Measurements from ENCODE around the gene MYO1G.
"Not testable (repeated sequence)": the region's sequence is repeated elsewhere in the genome, so short reads cannot be mapped to it uniquely, and the experiment has no call there.

MYO1G gene

DNA sequence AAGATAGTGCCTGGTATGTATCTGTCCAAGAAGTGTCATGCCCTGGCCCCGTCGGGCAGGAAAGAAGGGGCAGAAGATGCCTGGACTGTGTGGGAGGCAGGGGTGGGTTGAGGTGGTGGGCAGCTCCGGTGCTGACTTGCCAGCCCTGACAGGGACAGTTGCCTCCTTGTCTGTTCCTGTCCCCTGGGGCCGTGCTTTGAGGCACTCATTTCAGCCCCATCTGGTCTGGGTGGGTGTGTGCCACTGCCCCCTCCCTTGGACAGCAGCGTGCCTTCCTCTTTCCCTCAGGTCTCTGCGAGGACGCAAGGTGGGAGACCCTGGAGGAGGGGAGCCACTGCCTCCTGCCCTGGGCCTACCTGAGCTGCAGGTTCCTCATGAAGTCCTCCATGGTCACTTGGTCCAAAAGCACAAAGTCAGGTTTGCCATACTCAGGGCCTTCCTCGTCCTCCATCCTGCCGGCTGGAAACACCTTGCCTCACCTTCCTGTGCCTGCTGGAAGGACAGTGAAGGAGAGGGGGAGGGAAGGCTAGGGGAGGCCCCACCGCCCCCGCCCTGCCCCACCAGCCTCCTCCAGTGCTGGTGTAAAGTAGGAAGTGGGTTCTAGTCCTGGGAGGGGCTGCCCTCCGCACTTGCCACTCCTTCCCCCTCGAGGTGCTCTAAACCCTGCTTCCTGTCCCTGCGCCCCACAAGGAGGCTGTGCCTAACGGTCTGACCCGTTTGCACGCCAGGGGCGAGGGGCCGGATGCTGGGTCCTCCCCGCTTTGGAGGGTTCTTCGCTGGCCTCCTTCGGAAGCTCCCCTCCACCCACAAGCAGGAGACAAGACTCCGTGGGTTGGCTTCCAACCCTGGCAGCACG is at the start of gene MYO1G:
Gene MYO1G (minus strand): TSS at position 505 of the 856 bp plus-strand sequence. CDS start 54 bp downstream, at position 451.
- DNase-seq = no peak

DNA sequence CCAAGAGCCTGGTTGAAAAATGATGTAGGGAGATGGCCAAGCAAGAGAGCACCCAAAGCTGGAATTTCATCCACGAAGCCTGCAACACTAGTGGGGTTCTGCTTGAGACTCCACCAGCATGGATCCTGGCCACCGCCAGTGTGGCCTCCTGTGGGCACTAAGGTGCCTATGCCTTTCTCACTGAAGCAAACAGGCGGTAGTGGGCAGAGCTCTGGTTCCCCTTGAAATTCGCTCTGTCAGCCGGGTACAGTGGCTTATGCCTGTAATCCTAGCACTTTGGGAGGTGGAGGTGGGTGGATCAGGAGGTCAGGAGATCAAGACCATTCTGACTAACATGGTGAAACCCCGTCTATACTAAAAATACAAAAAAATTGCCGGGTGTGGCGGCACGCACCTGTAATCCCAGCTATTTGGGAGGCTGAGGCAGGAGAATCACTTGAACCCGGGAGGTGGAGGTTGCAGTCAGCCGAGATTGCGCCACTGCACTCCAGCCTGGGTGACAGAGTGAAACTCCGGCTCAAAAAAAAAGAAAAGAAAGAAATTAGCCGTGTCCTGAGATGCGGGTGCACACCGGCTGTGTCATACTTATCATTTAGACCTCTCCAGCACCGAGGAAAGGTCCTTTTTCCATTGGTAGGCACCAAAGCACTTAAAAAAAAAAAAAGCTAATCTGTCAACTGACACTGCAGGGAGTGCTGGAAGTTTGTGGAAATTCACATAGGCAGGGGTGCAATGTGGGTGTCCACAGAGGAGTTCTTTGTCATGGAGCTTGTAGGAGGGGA is 49.5 kb upstream of the MYO1G start:
- DNase-seq = no peak

DNA sequence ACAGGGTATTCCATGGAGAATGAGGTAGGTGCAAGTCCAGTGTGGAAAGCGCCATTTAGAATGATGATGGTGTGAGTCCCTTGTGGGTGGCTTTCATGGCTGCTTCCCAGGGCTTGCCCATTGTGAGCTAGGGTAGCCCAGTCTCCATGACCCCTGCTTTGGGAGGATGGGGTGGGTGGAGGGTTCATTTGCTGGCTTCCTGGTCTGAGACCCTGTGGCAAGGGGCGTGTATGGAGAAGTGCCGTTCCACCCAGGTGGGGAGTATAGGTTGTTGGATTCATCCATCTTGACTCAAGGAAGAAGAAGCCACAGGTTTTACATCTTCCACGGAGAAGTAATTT is 48.9 kb upstream of the MYO1G start:
- no peak for DNase-seq

DNA sequence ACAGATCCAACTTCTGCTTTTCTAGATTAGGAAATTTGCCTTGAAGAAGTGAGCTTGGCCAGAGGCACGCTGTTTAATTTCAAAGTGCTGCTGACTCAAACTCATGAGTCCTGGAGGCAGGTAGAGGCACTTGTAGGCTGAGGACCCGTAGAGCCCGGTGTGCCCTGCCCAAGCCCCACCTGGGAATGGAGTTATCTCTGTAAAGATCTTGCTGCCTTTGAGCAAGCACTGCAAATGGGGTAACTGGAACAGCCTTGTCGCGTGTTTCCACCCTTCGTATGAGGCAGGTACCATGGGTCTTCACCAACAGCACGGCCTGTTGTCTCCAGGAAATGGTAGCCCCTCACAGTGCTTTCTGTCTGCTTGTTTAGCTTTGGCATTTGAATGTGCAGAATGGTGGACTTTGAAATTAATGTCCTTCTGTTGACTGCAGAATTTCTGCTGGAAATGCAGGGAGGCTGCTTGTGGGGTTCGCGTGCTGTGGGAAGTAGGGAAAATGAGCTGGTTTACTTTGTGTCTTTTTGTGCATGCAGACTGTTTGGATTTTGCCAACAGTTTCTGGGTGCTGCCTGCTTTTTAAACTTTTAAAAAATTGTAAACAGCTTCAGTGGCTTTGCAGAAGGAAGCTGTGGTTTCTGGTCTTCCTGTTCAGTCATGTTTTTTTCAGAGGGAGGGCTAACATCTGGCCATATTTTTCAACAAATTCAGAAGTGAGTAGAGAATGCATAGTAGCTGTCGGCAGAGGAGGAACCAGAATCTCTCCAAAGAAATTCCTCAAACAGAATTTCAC is 48.4 kb upstream of the MYO1G start:
- no peak for DNase-seq

DNA sequence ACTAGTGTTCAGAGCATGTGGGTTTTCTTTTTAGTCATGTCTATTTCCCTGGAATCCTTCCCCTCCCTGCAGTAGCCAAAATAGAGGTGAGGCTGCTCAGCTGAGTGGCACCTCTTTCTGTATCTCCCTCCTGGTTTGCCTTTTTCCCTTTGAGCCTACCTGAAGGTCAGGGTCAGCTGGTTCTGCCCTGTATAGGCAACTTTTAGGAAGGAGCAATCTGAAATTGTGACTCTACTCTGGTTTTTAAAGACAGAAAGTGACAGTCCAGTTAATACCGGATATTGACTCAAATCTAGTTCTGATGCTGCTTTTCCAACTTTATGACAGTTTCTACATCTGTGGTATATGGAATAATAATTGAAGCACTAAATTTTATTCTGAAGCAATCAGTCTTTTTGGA is 47.2 kb upstream of the MYO1G start:
- no peak for DNase-seq

DNA sequence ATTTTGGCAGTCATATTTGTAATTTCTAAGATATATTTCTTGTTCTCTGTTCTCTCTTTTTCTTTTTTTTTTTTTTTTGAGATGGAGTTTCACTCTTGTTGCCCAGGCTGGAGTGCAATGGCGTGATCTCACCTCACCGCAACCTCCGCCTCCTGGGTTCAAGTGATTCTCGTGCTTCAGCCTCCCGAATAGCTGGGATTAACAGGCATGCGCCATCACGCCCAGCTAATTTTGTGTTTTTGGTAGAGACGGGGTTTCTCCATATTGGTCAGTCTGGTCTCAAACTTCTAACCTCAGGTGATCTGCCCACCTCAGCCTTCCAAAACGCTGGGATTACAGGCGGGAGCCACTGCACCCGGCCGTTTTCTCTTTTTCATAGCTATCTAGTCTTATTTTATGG is 46.7 kb upstream of the MYO1G start:
- DNase-seq = not testable (repeated sequence)

DNA sequence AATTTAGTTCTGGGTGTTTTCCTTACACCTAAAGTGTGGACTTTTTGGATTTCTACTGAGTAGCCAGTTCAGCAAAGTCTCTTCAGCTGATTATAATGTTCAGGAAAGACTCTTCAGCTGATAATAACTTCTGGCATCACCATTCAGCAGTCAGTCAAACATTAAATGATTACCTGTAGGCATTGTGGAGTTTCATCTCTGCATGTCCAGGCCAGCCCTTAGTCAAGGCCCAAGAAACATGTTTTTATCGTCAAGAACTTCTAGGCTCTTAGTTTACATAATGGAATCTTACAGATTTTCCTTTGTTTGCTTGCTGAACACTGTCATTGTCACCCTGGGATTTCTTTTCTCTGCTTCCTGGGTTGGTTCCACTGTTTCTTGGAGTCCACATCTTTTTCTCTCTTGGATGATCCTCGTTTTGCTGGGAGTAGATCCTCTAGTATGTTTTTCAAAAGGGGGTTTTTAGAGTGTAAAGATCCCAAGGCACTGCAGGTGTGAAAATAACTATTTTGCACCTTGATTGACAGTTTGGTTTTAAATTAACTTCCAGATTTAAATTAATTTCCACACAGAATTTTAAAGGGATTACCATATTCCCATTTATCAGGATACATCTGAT is 45.4 kb upstream of the MYO1G start:
- DNase-seq = no peak

DNA sequence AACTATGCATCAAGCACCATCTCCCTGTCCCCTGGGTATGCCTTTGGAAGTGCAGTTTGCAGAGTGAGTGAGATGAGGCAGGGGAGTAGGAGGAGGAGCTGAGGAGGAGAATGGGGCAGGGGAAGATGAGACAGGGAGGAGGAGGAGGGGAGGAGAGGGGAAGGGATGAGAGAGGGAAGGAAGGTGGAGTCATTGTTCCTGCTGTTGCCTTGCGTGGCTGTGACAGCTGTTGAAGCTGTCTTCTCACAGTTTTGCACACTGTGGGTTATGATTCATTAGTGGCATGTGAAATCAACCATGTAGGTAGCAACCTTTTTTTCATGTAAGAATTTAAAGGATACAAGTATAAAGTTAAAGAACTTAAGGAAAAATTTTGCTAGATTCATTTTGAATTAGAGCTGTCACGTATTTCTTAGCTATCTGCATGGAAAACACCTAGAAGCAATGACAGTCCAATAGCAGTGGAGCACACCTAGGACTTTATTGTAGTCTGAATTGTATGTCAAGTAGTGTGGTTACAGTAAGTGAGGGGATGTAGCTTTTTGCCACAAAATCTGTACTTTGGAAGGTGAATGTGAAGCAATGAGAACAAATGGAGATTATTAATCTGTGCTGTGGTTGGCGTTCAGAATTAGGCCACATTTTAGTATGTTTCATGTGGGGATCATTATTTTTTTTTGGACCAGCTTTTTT is 42.9 kb upstream of the MYO1G start:
- no peak for DNase-seq

DNA sequence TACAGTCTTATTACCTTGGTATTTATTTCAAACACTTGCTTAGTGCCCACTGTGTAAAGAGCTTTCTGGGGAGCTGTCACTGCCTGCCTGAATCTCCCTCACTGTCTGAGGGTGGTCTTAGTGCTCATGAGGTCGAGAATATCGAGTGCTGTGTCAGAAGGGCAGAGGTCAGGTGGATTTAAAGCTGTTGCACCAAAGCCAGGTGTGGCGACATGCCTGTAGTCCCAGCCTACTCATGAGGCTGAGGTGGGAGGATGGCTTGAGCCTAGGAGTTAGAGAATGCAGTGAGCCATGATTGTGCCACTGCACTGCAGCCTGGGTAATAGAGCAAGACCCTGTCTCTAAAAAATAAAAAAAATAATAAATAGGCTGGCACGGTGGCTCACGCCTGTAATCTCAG is 42.1 kb upstream of the MYO1G start:
- no peak for DNase-seq

DNA sequence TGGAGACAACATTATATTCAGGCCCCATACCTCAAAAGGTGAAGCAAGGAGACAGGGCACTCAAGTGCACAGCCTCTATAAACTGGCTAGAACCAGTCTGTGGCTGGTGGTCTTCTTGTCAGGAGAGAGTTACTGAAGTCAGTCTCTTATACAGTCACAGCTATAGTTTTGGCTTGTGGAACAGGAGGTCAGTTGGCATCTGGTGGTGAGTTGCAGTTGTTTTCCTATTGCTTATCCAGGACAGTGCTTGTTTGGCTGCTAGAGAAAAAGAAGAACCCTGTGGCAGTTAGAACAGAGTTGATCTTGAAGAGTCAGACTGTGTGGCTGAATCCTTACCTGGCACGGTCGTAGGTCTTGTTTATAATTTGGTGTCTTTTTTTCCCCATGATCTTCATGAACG is 38.4 kb upstream of the MYO1G start:
- no peak for DNase-seq

DNA sequence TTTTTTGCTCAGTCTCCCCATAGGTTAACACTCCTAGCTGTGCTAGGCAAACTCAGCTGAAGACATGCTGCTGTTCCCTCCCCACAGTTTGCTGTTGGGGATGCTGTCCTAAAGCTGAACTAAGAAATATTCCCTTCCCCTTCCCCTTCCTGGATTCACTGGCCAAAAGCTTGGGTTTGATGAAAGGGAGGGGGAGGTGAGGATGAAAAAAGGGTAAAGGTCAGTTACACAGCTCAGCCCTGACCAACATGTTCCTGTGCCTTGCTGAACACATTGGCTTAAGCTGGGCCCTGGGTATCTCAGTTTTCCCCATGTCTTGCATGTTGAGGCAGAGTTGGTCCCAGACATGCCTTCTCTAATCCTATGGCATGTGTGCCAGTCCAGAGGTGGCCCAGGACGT is 36.5 kb upstream of the MYO1G start:
- DNase-seq = no peak

DNA sequence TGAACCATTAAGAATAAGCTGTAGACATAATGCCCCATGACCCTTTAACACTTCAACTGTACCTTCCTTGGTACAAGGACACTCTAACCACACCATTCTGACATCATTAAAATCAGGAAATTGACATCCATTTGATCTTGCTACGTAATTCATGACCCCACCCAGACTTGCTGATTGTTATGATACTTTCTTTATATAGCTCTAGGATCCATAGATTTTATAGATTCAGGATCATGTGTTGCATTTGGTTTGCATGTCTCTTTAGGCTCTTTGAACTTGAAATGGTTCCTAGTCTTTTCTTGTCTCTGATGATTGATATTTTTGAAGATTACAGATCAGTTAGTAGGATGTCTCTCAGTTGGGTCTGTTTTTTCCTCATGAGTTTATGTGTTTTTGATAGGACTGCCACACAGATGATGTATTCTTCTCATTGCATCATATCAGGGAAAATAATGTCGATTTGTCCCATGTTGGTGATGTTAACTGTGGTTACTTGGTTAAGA is 34.7 kb upstream of the MYO1G start:
- no peak for DNase-seq

DNA sequence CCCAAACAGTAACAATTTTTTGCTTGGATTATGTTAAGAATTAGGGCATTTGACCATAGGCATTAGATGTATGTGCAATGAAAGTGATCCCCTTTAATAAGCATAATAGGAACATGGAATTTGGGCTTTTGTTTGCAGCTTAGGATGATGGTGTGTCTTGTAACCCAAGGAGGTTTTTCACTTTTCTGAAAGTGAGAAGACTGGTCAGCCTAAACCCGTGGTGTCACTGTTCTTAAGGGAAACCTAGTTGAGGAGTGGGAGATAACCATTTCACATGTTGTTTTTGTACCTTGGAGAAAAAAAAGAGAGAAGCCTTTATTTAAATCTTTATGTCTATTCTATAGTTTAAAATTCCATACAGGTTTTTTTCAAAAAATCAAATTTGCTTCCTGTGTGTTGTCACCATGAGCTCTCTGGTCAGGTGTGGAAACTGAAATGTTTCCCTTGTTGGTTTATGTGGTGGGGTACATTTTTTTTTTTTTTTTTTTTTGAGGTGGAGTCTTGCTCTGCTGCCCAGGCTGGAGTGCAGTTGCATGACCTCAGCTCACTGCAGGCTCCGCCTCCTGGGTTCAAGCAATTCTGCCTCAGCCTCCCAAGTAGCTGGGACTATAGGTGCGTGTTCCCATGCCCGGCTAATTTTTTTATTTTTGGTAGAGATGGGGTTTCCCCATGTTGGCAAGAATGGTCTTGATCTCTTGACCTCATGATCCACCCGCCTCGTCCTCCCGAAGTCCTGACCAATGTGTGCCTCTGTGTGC is 28.9 kb upstream of the MYO1G start:
- DNase-seq = no peak

DNA sequence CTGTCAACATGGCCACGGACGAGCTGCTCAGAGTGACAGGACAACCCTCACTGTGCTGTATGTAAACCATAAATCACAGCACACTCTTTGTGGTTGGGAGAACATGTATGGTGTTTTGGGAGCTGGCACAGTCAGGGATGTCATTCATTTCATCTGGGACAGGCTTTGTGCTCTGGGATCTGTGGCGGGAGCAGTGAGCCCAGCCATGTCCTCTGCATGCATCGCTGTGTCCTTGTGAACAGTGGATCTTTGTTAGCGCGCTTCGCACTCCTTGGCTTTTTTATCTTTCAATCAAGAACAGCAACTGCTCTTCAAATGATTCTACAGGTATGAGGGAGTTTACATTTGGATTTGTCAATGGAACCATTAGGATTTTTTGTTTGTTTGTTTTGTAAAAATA is 28.3 kb upstream of the MYO1G start:
- DNase-seq = no peak

DNA sequence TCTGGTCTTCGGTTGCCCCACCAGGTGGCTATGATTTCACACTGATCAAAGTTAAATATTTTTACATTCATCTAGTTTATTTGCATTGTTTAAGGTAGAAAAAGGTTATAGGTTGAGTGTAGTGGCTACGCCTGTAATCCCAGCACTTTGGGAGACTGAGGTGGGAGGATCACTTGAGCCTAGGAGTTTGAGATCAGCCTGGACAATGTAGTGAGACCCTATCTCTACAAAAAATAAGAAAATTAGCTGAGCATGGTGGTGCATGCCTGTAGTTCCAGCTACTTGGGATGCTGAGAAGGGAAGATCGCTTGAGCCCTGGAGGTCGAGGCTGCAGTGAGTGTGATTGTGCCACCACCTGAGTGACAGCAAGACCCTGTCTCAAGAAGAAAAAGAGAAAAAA is 25.0 kb upstream of the MYO1G start:
- no peak for DNase-seq

DNA sequence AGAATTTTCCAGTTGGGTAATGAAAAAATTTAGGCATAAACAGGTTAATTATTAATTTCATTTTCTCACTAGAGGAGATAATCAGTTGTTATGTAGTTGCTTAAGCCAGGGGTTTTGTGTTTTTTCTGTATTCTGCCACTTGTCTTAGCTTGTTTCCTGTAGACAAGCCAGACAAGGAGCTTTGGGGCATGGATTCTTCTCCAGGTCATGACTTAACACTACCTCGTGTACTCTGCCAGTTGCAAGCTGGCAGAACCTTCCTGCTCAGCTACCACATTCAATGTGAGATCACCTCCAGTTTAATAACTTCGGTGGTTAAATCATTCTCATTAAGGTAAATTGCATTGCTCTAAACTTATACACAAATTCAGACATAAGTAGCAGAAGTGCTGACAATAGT is 23.0 kb upstream of the MYO1G start:
- no peak for DNase-seq

DNA sequence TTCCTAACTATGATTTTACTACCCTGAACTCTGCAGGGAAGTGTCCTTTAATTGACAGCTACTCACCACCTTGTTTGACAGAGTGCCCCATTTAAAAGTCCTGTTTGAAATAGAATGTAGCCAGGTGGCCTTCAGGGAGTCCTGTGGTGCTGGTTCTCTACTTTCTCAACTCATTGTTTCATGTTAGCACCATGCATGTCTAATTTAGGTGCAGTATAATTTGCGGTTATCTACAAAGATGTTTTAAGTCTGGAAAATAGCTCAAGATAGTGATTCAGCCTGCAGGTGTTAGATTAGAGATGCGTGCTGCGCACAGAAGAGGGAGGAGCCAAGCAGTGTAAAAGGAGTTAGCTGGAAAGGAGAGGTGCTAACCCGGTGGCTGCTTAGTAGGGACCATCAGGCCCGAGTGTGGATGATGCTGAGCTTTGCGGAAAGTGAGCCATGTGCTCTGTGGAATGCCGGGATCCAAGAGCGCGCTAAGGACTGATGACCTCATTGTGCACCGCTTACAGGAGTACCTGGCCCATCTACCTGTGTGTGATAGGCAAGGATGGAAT is 22.4 kb upstream of the MYO1G start:
- no peak for DNase-seq

DNA sequence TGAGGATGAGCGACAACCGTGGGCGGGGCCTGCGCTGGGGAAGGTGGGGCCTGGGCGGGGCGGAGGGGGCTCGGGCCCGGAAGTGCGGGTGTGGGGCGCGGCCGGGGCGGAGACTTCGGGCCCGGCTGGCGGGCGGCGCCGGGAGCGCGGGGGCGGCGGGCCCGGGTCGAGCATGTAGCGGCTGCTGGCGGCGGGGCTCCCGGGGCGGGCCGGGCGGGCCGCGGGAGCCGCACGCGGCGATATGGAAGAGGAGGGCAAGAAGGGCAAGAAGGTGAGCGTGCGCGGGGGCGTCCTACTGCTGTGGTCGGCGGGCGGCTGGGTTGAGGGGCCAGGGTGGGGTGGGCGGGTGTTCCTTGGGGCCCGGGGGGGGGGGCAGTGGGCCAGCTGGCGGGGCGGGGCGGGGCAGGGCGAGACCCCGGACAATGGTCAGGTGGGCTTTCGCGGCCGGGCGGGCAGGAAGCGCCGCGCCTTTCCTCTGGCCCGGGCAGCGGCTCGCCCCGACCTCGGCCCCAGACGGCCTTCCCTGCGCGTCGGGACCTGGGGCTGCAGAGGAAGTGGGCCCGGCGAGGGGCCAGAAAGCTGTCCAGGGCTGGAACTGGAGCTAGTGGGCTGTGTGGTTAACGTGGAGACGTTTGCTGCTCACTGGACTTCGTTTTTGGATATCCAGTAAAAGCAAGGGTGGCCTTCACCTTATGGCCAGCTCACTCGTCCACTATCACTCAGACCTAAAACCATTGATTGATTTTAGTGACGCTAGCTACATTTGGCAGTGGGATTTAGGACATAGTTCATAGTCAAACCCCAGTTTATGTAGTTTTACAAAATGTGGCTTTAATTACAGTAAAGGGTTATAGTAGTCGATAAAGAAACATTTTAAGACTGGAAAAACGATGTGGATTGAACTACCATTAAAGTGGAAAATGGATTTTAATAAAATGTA is 21.5 kb upstream of the MYO1G start, which contains the start of gene CCM2:
Gene CCM2 (plus strand): TSS at position 109 of the 940 bp plus-strand sequence. CDS start 133 bp downstream, at position 242.
- no peak for DNase-seq

DNA sequence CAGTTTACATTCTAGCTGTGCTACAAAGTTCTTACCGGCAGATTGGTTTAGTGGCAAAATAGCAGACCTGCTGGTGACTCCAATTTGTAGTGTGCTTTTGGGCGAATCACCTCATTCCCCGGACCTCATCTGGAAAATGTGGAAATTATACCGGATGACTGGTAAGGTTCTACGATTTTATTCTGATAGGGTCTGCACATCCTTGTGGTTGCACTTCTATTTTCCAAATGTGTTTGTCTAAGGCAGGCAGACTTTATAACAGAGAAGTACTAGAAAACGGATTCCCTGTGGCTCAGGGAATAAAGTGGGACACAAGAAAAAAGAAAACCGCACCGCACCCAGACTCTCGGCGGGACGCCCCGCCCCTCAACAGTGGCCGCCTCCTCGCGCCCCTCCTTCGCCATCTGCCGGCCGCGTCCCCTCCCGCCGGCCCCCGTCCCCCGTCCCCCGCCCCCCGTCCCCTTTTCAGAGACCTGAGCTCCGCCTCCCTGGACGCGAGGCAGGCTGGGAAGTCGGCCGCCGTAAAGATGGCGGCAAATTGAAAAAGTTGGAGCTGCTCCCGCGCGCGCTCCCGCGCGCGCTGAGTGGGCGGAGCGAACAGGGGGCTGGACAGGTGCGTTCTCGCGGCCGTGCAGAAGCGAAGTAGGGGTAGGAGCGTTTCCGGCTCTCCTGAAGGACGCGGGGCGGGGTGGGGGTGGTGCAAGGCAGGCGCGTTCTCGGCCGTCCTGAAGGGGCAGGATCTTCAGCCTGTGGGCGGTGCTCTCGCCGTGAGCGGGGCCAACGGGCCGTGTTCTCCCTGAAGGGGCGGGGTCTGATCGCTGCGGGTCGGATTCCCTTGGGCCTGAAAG is 20.7 kb upstream of the MYO1G start:
- DNase-seq = peak; percentile 98
